Nephron (organoid): ENCODE measurements around the gene SLC25A25.
"Not testable (repeated sequence)": the region's sequence is repeated elsewhere in the genome, so short reads cannot be mapped to it uniquely, and the experiment has no call there.

Experiments
- H3K27ac Mint-ChIP-seq, 3 experiments: 2 replicates each; pipeline ENCODE4 v1.8.0; 2020; ENCODE audit warnings: mixed read lengths in 3 of 3, mild to moderate bottlenecking in 2 of 3, moderate library complexity in 1 of 3
- H3K27me3 Mint-ChIP-seq: 2 replicates; pipeline ENCODE4 v1.8.0; 2021; ENCODE audit warnings: low read depth, mild to moderate bottlenecking, moderate library complexity, mixed read lengths
- H3K36me3 Mint-ChIP-seq: 2 replicates; pipeline ENCODE4 v1.8.0; 2020; ENCODE audit warnings: low read depth, mixed read lengths
- H3K4me1 Mint-ChIP-seq: 2 replicates; pipeline ENCODE4 v1.8.0; 2020; ENCODE audit warnings: mixed read lengths
- H3K4me3 Mint-ChIP-seq, 3 experiments: 2 replicates each; pipeline ENCODE4 v1.8.0; 2020; ENCODE audit warnings: mild to moderate bottlenecking in 3 of 3, mixed read lengths in 3 of 3, moderate library complexity in 2 of 3
- H3K9me3 Mint-ChIP-seq: 2 replicates; pipeline ENCODE4 v1.8.0; 2020; ENCODE audit warnings: mixed read lengths
- CTCF ChIP-seq, 3 experiments: fragments of 200-600 bp; sonication (generic); IDR thresholded peaks; one replicate each; pipeline ENCODE4 v1.5.0; 2021; ENCODE audit warnings: antibody characterized with exemption in 3 of 3; ENCODE audit not compliant: unreplicated experiment in 3 of 3

The SLC25A25 gene

GRCh38 chr9:128067645-128068385, at the start of gene SLC25A25:
Gene SLC25A25 (plus strand): TSS chr9:128068232. CDS start chr9:128068320, 88 bp downstream.
- peaks cover 34% of the 10 kb centered on the region for H3K4me1 Mint-ChIP-seq
- no peaks in the 10 kb centered on the region for H3K9me3 Mint-ChIP-seq

GRCh38 chr9:128020692-128021091, 47.3 kb upstream of the SLC25A25 start:
- Mint-ChIP-seq H3K27me3 (peaks cover 3% of the 10 kb centered on the region), H3K9me3 (no peaks in the 10 kb centered on the region), H3K27ac (peak overlapping the region in 1 of 3 experiments; percentile 43), H3K4me1 (peaks cover 4% of the 10 kb centered on the region), H3K36me3 (no peaks in the 10 kb centered on the region), H3K4me3 (no peak overlapping the region)
- no peak for TF ChIP-seq CTCF (IDR thresholded peaks at IDR 0.05; ENCODE audit: unreplicated experiment in 3 of 3)

More at GRCh38 chr9:128067645-128068385, at the start of gene SLC25A25:
- peaks cover 9% of the 10 kb centered on the region for H3K36me3 Mint-ChIP-seq
- H3K4me3 Mint-ChIP-seq: peak within 1 kb of the TSS; percentile 88 to 97 (median 94)
- no peak for TF ChIP-seq CTCF (IDR thresholded peaks at IDR 0.05; ENCODE audit: unreplicated experiment in 3 of 3)
- no peaks in the 10 kb centered on the region for H3K27me3 Mint-ChIP-seq
- H3K27ac Mint-ChIP-seq: peak within 1 kb of the TSS; percentile 90 to 92 (median 92)

- H3K27ac Mint-ChIP-seq: peak overlapping the region in 1 of 3 experiments; percentile 43
- H3K36me3 Mint-ChIP-seq: no peaks in the 10 kb centered on the region
- H3K27me3 Mint-ChIP-seq: peaks cover 3% of the 10 kb centered on the region
- H3K9me3 Mint-ChIP-seq: no peaks in the 10 kb centered on the region
- H3K4me3 Mint-ChIP-seq: no peak overlapping the region
- TF ChIP-seq CTCF (IDR thresholded peaks at IDR 0.05; ENCODE audit: unreplicated experiment in 3 of 3): no peak
- peaks cover 4% of the 10 kb centered on the region for H3K4me1 Mint-ChIP-seq
Observed at GRCh38 chr9:128021098-128021497, 46.9 kb upstream of the SLC25A25 start.

- Mint-ChIP-seq H3K9me3 (no peaks in the 10 kb centered on the region), H3K27ac (peak overlapping the region in 1 of 3 experiments; percentile 68), H3K4me1 (peaks cover 9% of the 10 kb centered on the region), H3K27me3 (peaks cover 3% of the 10 kb centered on the region), H3K4me3 (no peak overlapping the region), H3K36me3 (no peaks in the 10 kb centered on the region)
- no peak for TF ChIP-seq CTCF (IDR thresholded peaks at IDR 0.05; ENCODE audit: unreplicated experiment in 3 of 3)
Observed at GRCh38 chr9:128022886-128023285, 45.1 kb upstream of the SLC25A25 start.

GRCh38 chr9:128023671-128024070, 44.4 kb upstream of the SLC25A25 start:
- H3K27me3 Mint-ChIP-seq, H3K4me3 Mint-ChIP-seq, H3K27ac Mint-ChIP-seq, H3K9me3 Mint-ChIP-seq, H3K36me3 Mint-ChIP-seq: not testable (repeated sequence)
- H3K4me1 Mint-ChIP-seq: peaks cover 11% of the 10 kb centered on the region

GRCh38 chr9:128024761-128025308, 43.2 kb upstream of the SLC25A25 start:
- Mint-ChIP-seq H3K4me3 (no peak overlapping the region), H3K27ac (no peak overlapping the region), H3K9me3 (no peaks in the 10 kb centered on the region)

More at GRCh38 chr9:128024761-128025308, 43.2 kb upstream of the SLC25A25 start:
- Mint-ChIP-seq H3K4me1 (peaks cover 12% of the 10 kb centered on the region), H3K27me3 (peaks cover 3% of the 10 kb centered on the region), H3K36me3 (no peaks in the 10 kb centered on the region)
- no peak for TF ChIP-seq CTCF (IDR thresholded peaks at IDR 0.05; ENCODE audit: unreplicated experiment in 3 of 3)
